HEK293T (cell line): ENCODE measurements around the gene FCN3.
A peak's percentile ranks its signal among the peaks of the same experiment; 100 is the strongest.

ENCODE experiments used
- CTCF ChIA-PET: fragments of 350-600 bp; formaldehyde crosslinking; extraction: SDS; loops from one replicate; lab custom pipeline; 2021; ENCODE audit warnings: antibody characterized with exemption, inconsistent platforms; lab: Yijun Ruan, JAX
- POLR2A ChIA-PET: fragments of 350-600 bp; formaldehyde crosslinking; extraction: SDS; loops from one replicate; lab custom pipeline; 2020; ENCODE audit warnings: antibody characterized with exemption, inconsistent platforms; lab: Yijun Ruan, JAX
- DNase-seq: peaks from one replicate; pipeline ENCODE4 v3.0.0; 2012; ENCODE audit warnings: mixed read lengths; ENCODE audit errors: extremely low spot score
- ARNT ChIP-seq: fragments of 450-650 bp; IDR thresholded peaks from 2 replicates; pipeline ENCODE4 v1.6.1; 2017; ENCODE audit warnings: mild to moderate bottlenecking
- CTBP1 ChIP-seq: fragments of 450-650 bp; IDR thresholded peaks from 2 replicates; pipeline ENCODE4 v1.6.1; 2016; ENCODE audit warnings: borderline replicate concordance
- ELF4 ChIP-seq: fragments of 450-650 bp; IDR thresholded peaks from 2 replicates; pipeline ENCODE4 v1.6.1; 2017; ENCODE audit warnings: antibody characterized with exemption
- FOXM1 ChIP-seq: fragments of 450-650 bp; IDR thresholded peaks from 2 replicates; pipeline ENCODE4 v1.6.1; 2017; ENCODE audit warnings: mild to moderate bottlenecking, borderline replicate concordance
- L3MBTL2 ChIP-seq: fragments of 450-650 bp; conservative IDR thresholded peaks from 2 replicates; pipeline ENCODE4 v1.6.1; 2016; ENCODE audit warnings: mild to moderate bottlenecking
- LEF1 ChIP-seq: fragments of 450-650 bp; IDR thresholded peaks from 2 replicates; pipeline ENCODE4 v1.6.1; 2017; ENCODE audit warnings: mild to moderate bottlenecking, borderline replicate concordance
- NFRKB ChIP-seq: fragments of 450-650 bp; IDR thresholded peaks from 2 replicates; pipeline ENCODE4 v1.6.1; 2016; ENCODE audit warnings: mild to moderate bottlenecking, moderate library complexity
- PKNOX1 ChIP-seq: fragments of 450-650 bp; IDR thresholded peaks from 2 replicates; pipeline ENCODE4 v1.6.1; 2016
- SP1 ChIP-seq: fragments of 450-650 bp; IDR thresholded peaks from 2 replicates; pipeline ENCODE4 v1.6.1; 2017
- SUZ12 ChIP-seq: fragments of 450-650 bp; IDR thresholded peaks from 2 replicates; pipeline ENCODE4 v1.6.1; 2016; ENCODE audit warnings: mild to moderate bottlenecking
- ZNF384 ChIP-seq: fragments of 450-650 bp; IDR thresholded peaks from 2 replicates; pipeline ENCODE4 v1.6.1; 2016

The FCN3 gene

GRCh38 chr1:27325286-27325685 lies 49.3 kb downstream of the FCN3 start:
- ChIA-PET CTCF (no interaction called here), POLR2A (interaction anchor here (0.9 kb wide), 1 partner anchor 41 kb away, joined by 3 read pairs; the partner anchor contains the start of gene MAP3K6)
- no peak for TF ChIP-seq FOXM1
- no peak for TF ChIP-seq ZNF384
- no peak for TF ChIP-seq LEF1
- TF ChIP-seq ARNT = no peak
- TF ChIP-seq PKNOX1 = no peak
- TF ChIP-seq NFRKB = no peak
- TF ChIP-seq SP1 = no peak
- no peak for DNase-seq

GRCh38 chr1:27322569-27323240 lies 51.9 kb downstream of the FCN3 start:
- no peak for TF ChIP-seq SP1
- no peak for DNase-seq
- CTCF ChIA-PET = interaction anchor here (0.6 to 1.1 kb wide), 3 partner anchors 9 to 1561 kb away, joined by 3 to 4 read pairs (median 3); no protein-coding TSS in a partner anchor
- POLR2A ChIA-PET = interaction anchor here (0.7 to 1.7 kb wide), 6 partner anchors 10 to 43 kb away, joined by 3 to 13 read pairs (median 3); partner anchors contain the start of genes MAP3K6 and SYTL1

- TF ChIP-seq NFRKB = no peak; the same call in 1 of the 2 replicates
- peak; percentile 30; the same call in 1 of the 2 replicates for TF ChIP-seq L3MBTL2
- TF ChIP-seq ELF4 = peak; percentile 86
- peak; percentile 39; the same call in 1 of the 2 replicates for TF ChIP-seq PKNOX1
- TF ChIP-seq CTBP1 = peak; percentile 87
- TF ChIP-seq SUZ12 = no peak
- peak; percentile 98 for DNase-seq
- ChIA-PET POLR2A (interaction anchor here (0.7 to 1.7 kb wide), 6 partner anchors 11 to 44 kb away, joined by 3 to 13 read pairs (median 3); partner anchors contain the start of genes MAP3K6 and SYTL1), CTCF (interaction anchor here (1.0 kb wide), 1 partner anchor 22 kb away, joined by 3 read pairs; no protein-coding TSS in a partner anchor)
Measured at GRCh38 chr1:27321813-27322568, 52.6 kb downstream of the FCN3 start, which contains the start of gene TMEM222. TMEM222 (plus strand) TSS chr1:27322163; CDS start chr1:27322198, 35 bp downstream.
